Measurements from ENCODE around the gene MOK. TPM values are rescaled to one million over a fixed set of nuclear protein-coding genes. Genes with fewer than 3 reads are reported as not detected.

Gene MOK
- total RNA-seq, 1 donor from 2014 or later, result 18.2 TPM

- no peak for TF ChIP-seq CTCF (conservative IDR thresholded peaks at IDR 0.05)
- Mint-ChIP-seq H3K4me3 (no peak overlapping the region), H3K36me3 (ENCODE audit: low read depth) (no peaks in the 10 kb centered on the region), H3K27me3 (ENCODE audit: low read depth) (no peaks in the 10 kb centered on the region), H3K9me3 (no peaks in the 10 kb centered on the region), H3K4me1 (peaks cover 53% of the 10 kb centered on the region), H3K27ac (ENCODE audit: unreplicated experiment) (no peak overlapping the region)
- DNase-seq (ENCODE audit: low read depth, low spot score), result no peak
These were observed 121.9 kb downstream of the MOK start for GRCh38 chr14:102182936-102183619.

- Mint-ChIP-seq H3K27me3 (ENCODE audit: low read depth) (no peaks in the 10 kb centered on the region), H3K4me1 (peaks cover 46% of the 10 kb centered on the region), H3K36me3 (ENCODE audit: low read depth) (no peaks in the 10 kb centered on the region), H3K9me3 (no peaks in the 10 kb centered on the region), H3K4me3 (no peak overlapping the region), H3K27ac (ENCODE audit: unreplicated experiment) (no peak overlapping the region)
- no peak for TF ChIP-seq CTCF (conservative IDR thresholded peaks at IDR 0.05)
- DNase-seq (ENCODE audit: low read depth, low spot score), result no peak
These were observed 122.8 kb downstream of the MOK start for GRCh38 chr14:102182190-102182589.

GRCh38 chr14:102181187-102181586 lies 123.8 kb downstream of the MOK start:
- DNase-seq (ENCODE audit: low read depth, low spot score), result no peak
- Mint-ChIP-seq H3K36me3 (ENCODE audit: low read depth) (no peaks in the 10 kb centered on the region), H3K4me3 (no peak overlapping the region), H3K27me3 (ENCODE audit: low read depth) (no peaks in the 10 kb centered on the region), H3K4me1 (peaks cover 38% of the 10 kb centered on the region), H3K27ac (ENCODE audit: unreplicated experiment) (no peak overlapping the region), H3K9me3 (no peaks in the 10 kb centered on the region)
- no peak for TF ChIP-seq CTCF (conservative IDR thresholded peaks at IDR 0.05)

- H3K9me3 Mint-ChIP-seq, result peaks cover under 1% of the 10 kb centered on the region
- H3K4me1 Mint-ChIP-seq, result peaks cover 31% of the 10 kb centered on the region
- H3K27ac Mint-ChIP-seq (ENCODE audit: unreplicated experiment), result no peak overlapping the region
- H3K36me3 Mint-ChIP-seq (ENCODE audit: low read depth), result no peaks in the 10 kb centered on the region
- no peak for TF ChIP-seq CTCF (conservative IDR thresholded peaks at IDR 0.05)
- no peak for DNase-seq (ENCODE audit: low read depth, low spot score)
- no peaks in the 10 kb centered on the region for H3K27me3 Mint-ChIP-seq (ENCODE audit: low read depth)
- H3K4me3 Mint-ChIP-seq, result no peak overlapping the region
These were observed 124.5 kb downstream of the MOK start for GRCh38 chr14:102180248-102180998.

Other genes starting within 250 kb of the MOK start
- gene HSP90AA1, start 218.1 kb downstream of the MOK start, total RNA-seq, result 760 and 771 TPM in 2 replicates
- 28.2 and 30.2 TPM in 2 replicates for gene WDR20, start 165.3 kb downstream of the MOK start, total RNA-seq
- 15.9 and 16.1 TPM in 2 replicates for gene ZNF839, start 14.6 kb upstream of the MOK start, total RNA-seq
- 35.5 and 37.3 TPM in 2 replicates for gene CINP, start 57.7 kb upstream of the MOK start, total RNA-seq
- gene TECPR2, start 57.8 kb upstream of the MOK start, total RNA-seq, result 27.0 and 28.3 TPM in 2 replicates
- 33.2 and 40.0 TPM in 2 replicates for gene ANKRD9, start 204.6 kb upstream of the MOK start, total RNA-seq

Data from neural crest cell (in vitro differentiated cells).